Psoas muscle (tissue), 8 donors: Measurements from ENCODE around the gene UBE2J2. TPM values are rescaled to one million over a fixed set of nuclear protein-coding genes. Genes with fewer than 3 reads are reported as not detected.

Experiments used
- ATAC-seq, 4 donors: fragments of 200-7000 bp; cut with Tn5 transposase; one replicate each; pipeline ENCODE4 v1.9.1; 2020; ENCODE audit warnings: moderate library complexity in 3 of 4, mild to moderate bottlenecking in 2 of 4
- DNase-seq, 2 donors: peaks; one replicate each; pipeline ENCODE4 v3.0.0-alpha.2; 2020
- H3K27ac ChIP-seq: fragments of 200-600 bp; one replicate; pipeline ENCODE4 v1.8.0; 2022
- H3K27me3 ChIP-seq, 3 donors: fragments of 200-600 bp in 1 of 3; one replicate each; pipeline versions ENCODE4 v1.6.1 to v1.8.0; 2013 to 2022; ENCODE audit warnings: low read length in 2 of 3, mild to moderate bottlenecking in 2 of 3, moderate library complexity in 1 of 3; ENCODE audit not compliant: insufficient read depth in 3 of 3
- H3K36me3 ChIP-seq, 2 donors: fragments of 200-600 bp in 1 of 2; one replicate each; pipeline versions ENCODE4 v1.6.1 to v1.8.0; 2013 to 2022; ENCODE audit warnings: low read depth in 1 of 2, mild to moderate bottlenecking in 1 of 2, moderate library complexity in 1 of 2; ENCODE audit not compliant: insufficient read depth in 1 of 2
- H3K4me1 ChIP-seq: fragments of 200-600 bp; one replicate; pipeline ENCODE4 v1.8.0; 2022
- H3K4me3 ChIP-seq: fragments of 200-600 bp; one replicate; pipeline ENCODE4 v1.8.0; 2022; ENCODE audit warnings: mild to moderate bottlenecking
- H3K9me3 ChIP-seq: fragments of 200-600 bp; one replicate; pipeline ENCODE4 v1.8.0; 2022
- WGBS, 3 donors: extraction: QIAGEN DNeasy Blood & Tissue Kit; methylation state at CpG; one replicate each; pipeline versions ENCODE4 v1.1.6 to v1.1.7; 2013; 5-methylcytosine and 5-hydroxymethylcytosine counted together
- intact Hi-C, 2 donors: fragments of 100-400 bp; cut with DNase I; formaldehyde crosslinking; loops; one replicate each; pipeline versions ENCODE4 v1.11.0 to v1.14.2; 2022
- long read RNA-seq, 2 donors: library from polyadenylated mRNA; unstranded; transcript quantifications; one replicate each; pipeline ENCODE4 v2.0.0, GENCODE V29; 2021
- polyA plus RNA-seq, 3 donors: library from polyadenylated mRNA; stranded (reverse); fragments of 200-250 nt; gene quantifications; one replicate each; pipeline ENCODE4 v1.2.3, GENCODE V29; 2013
- total RNA-seq, 4 donors: library from RNA; stranded (reverse); fragmentation: NEBNext Ultra II Directional in 2 of 4; extraction: Animal tissue kit (Norgen Biotek cat#: 25700) in 2 of 4; gene quantifications; one replicate each; pipeline versions ENCODE4 v1.2.1 to v1.2.4, GENCODE V29; 2021 to 2023
- TF ChIP-seq, protein P1 (sequence below): fragments of 200-600 bp; IDR thresholded peaks from one replicate; pipeline ENCODE4 v1.8.0; 2022; ENCODE audit warnings: antibody characterized with exemption
- donor health status: healthy with polysubstance abuse.
- donor health status: DM: no; HTN: no; CAD: no; lungs with moderate emphysema.
- donor health status: Bipolar disorder and iron deficiency.
- donor health status: healthy.
- donor health status: DM: yes; HTN: yes; CAD: no.
- donor health status: DM: no; HTN: no; CAD: no.
- donor health status: DM: no; HTN: no; CAD: no.
- donor health status: DM: yes; HTN: yes; CAD: no.

Gene UBE2J2
- total RNA-seq = 10 to 100 TPM; 36.8 to 48.1 (median 42.4) TPM
- 10 to 100 TPM; 44.9 to 80.9 (median 62.3) TPM for polyA plus RNA-seq
- long read RNA-seq, donor 1, transcript UBE2J2-202 (7 exons, 1,733 nt) = major isoform, 27 of 49 reads
- long read RNA-seq, donor 1, transcript UBE2J2-204 (6 exons, 1,057 nt) = minor isoform, 9 of 49 reads
- long read RNA-seq, donor 1, partial matches to known transcripts = 2 of 49 reads
- long read RNA-seq, donor 1, other reads (novel, unspliced or antisense) = 9 of 49 reads
- long read RNA-seq, donor 2, transcript UBE2J2-204 (6 exons, 1,057 nt) = minor isoform, 10 of 128 reads
- long read RNA-seq, donor 2, transcript UBE2J2-201 (7 exons, 2,387 nt) = minor isoform, 5 of 128 reads
- long read RNA-seq, donor 2, transcript UBE2J2-202 (7 exons, 1,733 nt) = major isoform, 88 of 128 reads
- long read RNA-seq, donor 2, partial matches to known transcripts = 4 of 128 reads
- long read RNA-seq, donor 2, other reads (novel, unspliced or antisense) = 14 of 128 reads

DNA sequence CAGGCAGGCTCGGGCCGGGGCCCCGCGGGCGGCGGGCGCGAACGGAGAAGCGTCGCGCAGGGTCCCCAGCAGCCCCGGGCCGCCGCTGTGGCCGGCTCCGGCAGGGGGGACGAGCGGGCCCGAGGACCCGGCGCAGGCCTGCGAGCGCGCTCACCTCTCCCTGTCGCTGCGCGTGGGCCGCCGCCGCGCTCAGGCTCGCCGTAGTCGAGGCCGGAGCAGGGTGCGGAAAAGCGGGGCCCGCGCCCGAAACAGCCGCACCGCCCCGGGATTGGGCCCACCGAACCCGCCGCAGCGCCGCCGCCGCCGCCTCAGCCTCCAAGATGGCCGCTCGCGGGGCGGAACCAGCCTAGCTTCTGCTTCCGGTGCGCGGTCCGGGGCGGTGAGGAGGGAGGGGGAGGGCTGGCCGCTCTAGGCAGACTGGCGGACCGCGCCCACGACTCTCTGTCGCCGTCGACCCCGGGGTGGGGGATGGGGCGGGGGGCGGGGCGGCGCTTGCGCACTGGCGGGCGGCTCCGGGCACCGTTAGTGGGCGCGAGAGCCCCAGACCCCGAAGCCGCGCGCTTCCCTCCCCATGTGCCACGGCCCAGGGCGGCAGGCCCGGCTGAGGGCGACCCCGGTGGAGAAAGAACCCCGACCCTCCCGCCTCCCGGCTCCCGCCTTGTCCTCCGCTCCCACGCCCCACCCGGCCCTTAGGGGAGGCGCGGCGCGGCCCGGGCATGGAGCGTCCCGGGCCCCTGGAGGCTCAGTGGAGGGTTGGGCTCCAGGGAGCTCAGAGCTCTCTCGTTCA is at the start of gene UBE2J2:
Gene UBE2J2 (minus strand): TSS at position 343 of the 787 bp plus-strand sequence. CDS start 5,862 bp downstream, outside the sequence.
- H3K36me3 ChIP-seq = peaks cover 0 to 9% of the 10 kb centered on the region in 2 donors
- WGBS, 3 donors = 0% methylated on average over 45 to 105 of the region's 105 CpGs
- H3K27me3 ChIP-seq = no peaks in the 10 kb centered on the region
- ATAC-seq (peak; percentile 97 to 98 (median 98)), DNase-seq (peak; percentile 94 to 98)
- peak within 1 kb of the TSS; percentile 88 for H3K27ac ChIP-seq
- TF ChIP-seq, protein P1, sequence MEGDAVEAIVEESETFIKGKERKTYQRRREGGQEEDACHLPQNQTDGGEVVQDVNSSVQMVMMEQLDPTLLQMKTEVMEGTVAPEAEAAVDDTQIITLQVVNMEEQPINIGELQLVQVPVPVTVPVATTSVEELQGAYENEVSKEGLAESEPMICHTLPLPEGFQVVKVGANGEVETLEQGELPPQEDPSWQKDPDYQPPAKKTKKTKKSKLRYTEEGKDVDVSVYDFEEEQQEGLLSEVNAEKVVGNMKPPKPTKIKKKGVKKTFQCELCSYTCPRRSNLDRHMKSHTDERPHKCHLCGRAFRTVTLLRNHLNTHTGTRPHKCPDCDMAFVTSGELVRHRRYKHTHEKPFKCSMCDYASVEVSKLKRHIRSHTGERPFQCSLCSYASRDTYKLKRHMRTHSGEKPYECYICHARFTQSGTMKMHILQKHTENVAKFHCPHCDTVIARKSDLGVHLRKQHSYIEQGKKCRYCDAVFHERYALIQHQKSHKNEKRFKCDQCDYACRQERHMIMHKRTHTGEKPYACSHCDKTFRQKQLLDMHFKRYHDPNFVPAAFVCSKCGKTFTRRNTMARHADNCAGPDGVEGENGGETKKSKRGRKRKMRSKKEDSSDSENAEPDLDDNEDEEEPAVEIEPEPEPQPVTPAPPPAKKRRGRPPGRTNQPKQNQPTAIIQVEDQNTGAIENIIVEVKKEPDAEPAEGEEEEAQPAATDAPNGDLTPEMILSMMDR = no peak
- peak within 1 kb of the TSS; percentile 71 for H3K4me3 ChIP-seq
- H3K9me3 ChIP-seq = no peaks in the 10 kb centered on the region
- peaks cover 45% of the 10 kb centered on the region for H3K4me1 ChIP-seq
- intact Hi-C loops = loop anchor here (2.0 to 10.0 kb wide), 4 partner anchors 41 to 239 kb away; partner anchors contain the start of genes B3GALT6 (in 2 of the 2), SDF4 (in 2 of the 2), C1orf159 (in 1 of the 2) and DVL1 (in 1 of the 2)

DNA sequence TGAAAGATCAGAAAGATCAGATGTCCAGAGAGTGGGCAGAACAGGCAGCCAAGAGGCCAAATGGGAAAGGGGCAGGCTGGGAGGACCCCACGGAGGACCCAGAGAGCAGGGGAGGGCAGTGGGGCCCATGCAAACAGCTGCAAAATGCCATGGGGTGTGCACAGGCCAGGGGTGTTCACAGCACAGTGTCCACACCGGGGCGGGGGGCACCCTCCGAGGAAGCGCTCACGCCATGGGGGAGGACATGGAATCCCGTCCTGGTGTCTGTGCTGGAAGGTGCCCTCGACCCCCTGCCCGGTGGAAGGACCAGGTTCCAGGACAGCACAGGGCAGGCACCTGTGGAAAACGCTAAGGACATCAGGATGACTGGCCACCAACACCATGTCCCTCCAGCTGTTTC is 49.3 kb upstream of the UBE2J2 start:
- Histone ChIP-seq H3K27ac (no peak overlapping the region), H3K27me3 (no peaks in the 10 kb centered on the region), H3K9me3 (no peaks in the 10 kb centered on the region), H3K4me3 (peak overlapping the region; percentile 22), H3K4me1 (peaks cover 61% of the 10 kb centered on the region), H3K36me3 (peaks cover 0 to 41% of the 10 kb centered on the region in 2 donors)
- DNase-seq (no peak), ATAC-seq (no peak)
- 73 to 83% (median 78%) methylated on average over 10 of the region's 10 CpGs for WGBS, 3 donors
- intact Hi-C loops = no loop called here
- TF ChIP-seq, protein P1 = no peak

DNA sequence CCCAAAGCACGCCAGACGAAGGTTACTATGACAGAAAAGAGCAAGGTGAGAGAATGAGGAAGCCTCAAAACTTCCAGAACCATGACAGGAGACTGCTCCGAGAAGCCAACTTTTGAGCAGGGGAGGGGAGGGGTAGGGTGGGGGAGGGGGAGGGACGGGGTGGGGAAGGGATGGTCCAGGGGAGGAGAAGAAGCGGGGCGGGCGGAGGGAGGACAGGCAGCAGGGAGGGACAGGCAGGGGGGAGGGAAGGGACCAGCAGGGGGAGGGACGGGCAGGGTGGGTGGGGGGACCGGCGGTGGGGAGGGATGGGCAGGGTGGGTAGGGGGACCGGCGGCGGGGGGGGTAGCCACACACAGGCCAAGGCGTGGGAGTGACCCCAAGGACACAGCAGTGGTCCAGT is 48.8 kb upstream of the UBE2J2 start:
- TF ChIP-seq, protein P1 = no peak
- Histone ChIP-seq H3K9me3 (no peaks in the 10 kb centered on the region), H3K4me3 (peak overlapping the region; percentile 28), H3K4me1 (peaks cover 66% of the 10 kb centered on the region), H3K27ac (no peak overlapping the region), H3K27me3 (no peaks in the 10 kb centered on the region), H3K36me3 (peaks cover 0 to 37% of the 10 kb centered on the region in 2 donors)
- WGBS, 3 donors = 85 to 95% (median 88%) methylated on average over 6 to 10 of the region's 14 CpGs
- intact Hi-C loops = no loop called here
- ATAC-seq = no peak
- no peak for DNase-seq

DNA sequence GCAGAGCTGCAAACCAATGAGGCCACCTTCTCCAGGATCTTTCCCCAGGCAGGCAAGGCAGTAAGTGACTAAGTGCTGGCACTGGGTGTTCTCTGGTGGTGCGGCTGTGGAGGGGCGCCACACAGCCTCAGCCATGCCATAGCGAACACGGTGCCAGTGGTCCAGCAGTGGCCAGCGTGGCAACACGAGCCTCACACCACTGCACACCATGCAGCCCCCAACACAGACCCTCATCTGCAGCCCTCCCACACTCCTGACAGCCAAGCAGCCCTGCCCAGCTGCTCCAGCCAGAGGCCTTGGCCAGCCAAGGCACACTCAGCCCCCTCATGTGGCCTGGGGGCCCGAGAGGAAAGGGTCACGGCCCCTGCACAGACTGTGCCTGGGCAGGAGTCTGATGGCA is 47.8 kb upstream of the UBE2J2 start:
- Histone ChIP-seq H3K9me3 (no peaks in the 10 kb centered on the region), H3K36me3 (peaks cover 0 to 37% of the 10 kb centered on the region in 2 donors), H3K4me1 (peaks cover 62% of the 10 kb centered on the region), H3K27ac (peak overlapping the region; percentile 30), H3K4me3 (no peak overlapping the region), H3K27me3 (no peaks in the 10 kb centered on the region)
- intact Hi-C loops = no loop called here
- DNase-seq (no peak), ATAC-seq (no peak)
- TF ChIP-seq, protein P1 = no peak
- WGBS, 3 donors = 64 to 87% (median 72%) methylated on average over 7 to 8 of the region's 8 CpGs
